ENCODE results near the gene CH25H. TPM values are rescaled to one million over a fixed set of nuclear protein-coding genes. Genes with fewer than 3 reads are reported as not detected.

CH25H gene
- total RNA-seq, 2 donors from 2014 or later = 1.0 to 2.0 TPM

DNA sequence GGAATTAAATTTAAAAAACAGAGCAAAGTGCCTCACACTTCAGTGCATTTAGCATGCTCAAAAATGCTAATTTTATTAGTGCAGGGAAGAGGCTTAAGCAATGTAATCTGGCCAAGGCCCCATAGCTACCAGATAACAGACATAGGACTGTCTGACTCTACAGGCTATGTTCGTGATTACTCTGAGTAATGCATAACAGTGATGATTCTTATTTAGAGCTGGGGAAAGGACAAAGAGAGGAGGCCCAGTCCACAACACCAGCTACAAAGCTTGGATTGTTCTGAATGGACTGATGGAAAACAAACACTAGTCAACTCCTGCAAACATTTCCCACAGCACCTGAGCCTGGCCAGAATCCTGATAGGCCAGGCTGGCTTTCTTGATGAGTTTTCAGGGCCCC is 8.4 kb upstream of the CH25H start:
- no peak overlapping the region for H3K4me3 ChIP-seq
- WGBS, 2 donors = 60 to 63% methylated on average over 1 of the region's 1 CpG
- ATAC-seq = no peak
- TF ChIP-seq, protein P1, sequence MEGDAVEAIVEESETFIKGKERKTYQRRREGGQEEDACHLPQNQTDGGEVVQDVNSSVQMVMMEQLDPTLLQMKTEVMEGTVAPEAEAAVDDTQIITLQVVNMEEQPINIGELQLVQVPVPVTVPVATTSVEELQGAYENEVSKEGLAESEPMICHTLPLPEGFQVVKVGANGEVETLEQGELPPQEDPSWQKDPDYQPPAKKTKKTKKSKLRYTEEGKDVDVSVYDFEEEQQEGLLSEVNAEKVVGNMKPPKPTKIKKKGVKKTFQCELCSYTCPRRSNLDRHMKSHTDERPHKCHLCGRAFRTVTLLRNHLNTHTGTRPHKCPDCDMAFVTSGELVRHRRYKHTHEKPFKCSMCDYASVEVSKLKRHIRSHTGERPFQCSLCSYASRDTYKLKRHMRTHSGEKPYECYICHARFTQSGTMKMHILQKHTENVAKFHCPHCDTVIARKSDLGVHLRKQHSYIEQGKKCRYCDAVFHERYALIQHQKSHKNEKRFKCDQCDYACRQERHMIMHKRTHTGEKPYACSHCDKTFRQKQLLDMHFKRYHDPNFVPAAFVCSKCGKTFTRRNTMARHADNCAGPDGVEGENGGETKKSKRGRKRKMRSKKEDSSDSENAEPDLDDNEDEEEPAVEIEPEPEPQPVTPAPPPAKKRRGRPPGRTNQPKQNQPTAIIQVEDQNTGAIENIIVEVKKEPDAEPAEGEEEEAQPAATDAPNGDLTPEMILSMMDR (IDR thresholded peaks at IDR 0.05) = no peak
- no peak for TF ChIP-seq POLR2A (IDR thresholded peaks at IDR 0.05)
- intact Hi-C loops (cut with DNase I) = no loop called here
- DNase-seq = no peak
- H3K4me1 ChIP-seq = peaks cover 8% of the 10 kb centered on the region
- no peaks in the 10 kb centered on the region for H3K9me3 ChIP-seq
- H3K27ac ChIP-seq = no peak overlapping the region
- H3K36me3 ChIP-seq (replicated peaks in 1 of 2; ENCODE audit: insufficient read depth in 1 of 2, low read depth in 2 of 2) = no peaks in the 10 kb centered on the region
- no peaks in the 10 kb centered on the region for H3K27me3 ChIP-seq

DNA sequence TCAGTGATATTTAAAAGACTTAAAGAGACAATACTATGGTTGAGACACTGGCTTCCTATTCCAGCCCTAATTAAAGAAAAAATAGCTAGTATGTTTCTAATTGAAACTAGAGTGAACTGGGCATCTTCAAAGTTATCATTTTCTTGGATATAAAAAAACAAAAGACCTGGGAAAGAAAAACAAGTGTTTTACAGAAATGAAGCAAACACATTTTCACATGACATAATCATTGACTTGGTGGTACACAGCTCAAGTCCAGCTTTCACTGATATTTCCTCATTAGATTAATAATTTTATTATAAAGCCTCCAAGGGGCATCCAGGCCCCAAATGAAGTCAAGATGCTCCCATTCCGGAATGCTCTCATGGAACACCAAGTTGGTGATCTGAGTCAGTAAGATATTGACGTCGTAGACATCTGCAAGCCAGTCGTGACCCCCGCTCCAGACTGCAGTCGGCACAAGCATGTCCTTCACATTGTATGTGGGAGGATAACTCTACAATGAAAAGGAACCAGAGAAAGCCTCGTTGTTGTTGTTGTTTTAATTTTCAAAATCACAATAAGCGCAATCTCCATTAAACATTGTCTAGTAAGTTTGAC is 7.5 kb upstream of the CH25H start:
- ATAC-seq = no peak
- Histone ChIP-seq H3K27ac (no peak overlapping the region), H3K36me3 (replicated peaks in 1 of 2; ENCODE audit: insufficient read depth in 1 of 2, low read depth in 2 of 2) (no peaks in the 10 kb centered on the region), H3K4me3 (no peak overlapping the region), H3K9me3 (no peaks in the 10 kb centered on the region), H3K27me3 (no peaks in the 10 kb centered on the region), H3K4me1 (peaks cover 8% of the 10 kb centered on the region)
- WGBS, 2 donors = 90% methylated on average over 8 of the region's 8 CpGs
- intact Hi-C loops (cut with DNase I) = no loop called here
- no peak for DNase-seq
- TF ChIP-seq POLR2A (IDR thresholded peaks at IDR 0.05) = no peak
- TF ChIP-seq, protein P1 (IDR thresholded peaks at IDR 0.05) = no peak

DNA sequence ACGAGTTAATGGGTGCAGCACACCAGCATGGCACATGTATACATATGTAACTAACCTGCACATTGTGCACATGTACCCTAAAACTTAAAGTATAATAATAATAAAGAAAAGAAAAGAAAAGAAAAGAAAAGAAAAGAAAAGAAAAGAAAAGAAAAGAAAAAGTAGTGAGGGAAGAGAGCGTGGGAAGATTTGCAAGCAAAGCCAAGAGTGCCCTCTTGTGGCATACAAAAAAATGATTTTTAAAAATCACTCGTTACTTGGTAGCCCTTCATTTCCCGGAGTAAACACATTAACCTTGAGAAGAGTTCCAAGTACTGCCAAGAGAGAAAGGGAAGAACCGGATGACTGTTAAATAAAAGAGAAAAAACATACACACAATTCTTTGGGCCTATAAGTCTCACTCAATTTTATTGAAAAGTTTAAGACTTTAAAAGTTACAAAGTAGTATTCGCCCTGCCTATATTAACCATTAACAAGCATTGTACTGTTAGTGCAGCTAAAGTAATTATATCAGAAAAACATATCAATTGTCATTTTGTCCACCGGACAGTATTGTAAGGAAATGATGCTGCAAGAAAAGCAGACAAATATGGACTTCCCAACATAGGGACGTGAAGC is 6.2 kb upstream of the CH25H start:
- Histone ChIP-seq H3K36me3 (replicated peaks in 1 of 2; ENCODE audit: insufficient read depth in 1 of 2, low read depth in 2 of 2) (no peaks in the 10 kb centered on the region), H3K4me1 (peaks cover 10% of the 10 kb centered on the region), H3K27ac (peak overlapping the region in 1 of 4 donors; percentile 3), H3K9me3 (no peaks in the 10 kb centered on the region), H3K4me3 (no peak overlapping the region), H3K27me3 (peaks cover 0 to under 1% of the 10 kb centered on the region in 2 donors)
- no peak for TF ChIP-seq POLR2A (IDR thresholded peaks at IDR 0.05)
- TF ChIP-seq, protein P1 (IDR thresholded peaks at IDR 0.05) = peak; percentile 60 to 92 (median 72)
- peak; percentile 79 for ATAC-seq
- intact Hi-C loops (cut with DNase I) = no loop called here
- DNase-seq = no peak
- 22% methylated on average over 8 of the region's 8 CpGs for WGBS, 2 donors

DNA sequence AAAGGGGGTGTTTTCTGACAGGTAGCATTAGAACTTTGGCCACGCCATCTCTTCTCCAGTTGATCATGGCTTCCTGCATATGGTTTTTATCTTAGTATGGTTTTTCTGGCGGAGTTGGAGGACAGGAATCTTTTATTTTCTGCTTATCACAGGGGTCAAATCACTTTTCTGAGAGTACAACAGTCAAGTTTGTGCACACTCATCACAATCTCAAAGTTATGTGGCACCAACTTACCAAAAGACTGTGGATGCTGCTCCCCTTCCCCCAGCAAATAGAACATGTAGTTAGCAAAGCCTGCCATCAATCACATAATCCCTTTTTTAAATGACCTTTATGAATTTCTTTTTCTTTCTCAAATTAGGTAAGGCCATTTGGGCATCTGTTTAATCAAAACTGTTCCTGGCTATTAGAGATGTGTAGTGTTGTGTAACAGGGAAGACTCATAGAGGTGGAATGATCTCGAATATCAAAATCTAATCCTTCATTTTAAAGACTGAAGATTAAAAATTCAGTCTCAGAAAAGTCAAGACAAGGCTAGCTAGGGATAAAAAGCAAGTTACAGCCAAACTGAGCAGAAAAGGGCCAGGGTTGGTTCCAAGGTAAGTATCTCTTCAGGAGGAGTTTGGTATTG is 3.8 kb upstream of the CH25H start:
- ATAC-seq (no peak), DNase-seq (no peak)
- intact Hi-C loops (cut with DNase I) = no loop called here
- Histone ChIP-seq H3K27me3 (peaks cover 0 to 10% of the 10 kb centered on the region in 2 donors), H3K4me1 (peaks cover 25% of the 10 kb centered on the region), H3K4me3 (no peak overlapping the region), H3K36me3 (replicated peaks in 1 of 2; ENCODE audit: insufficient read depth in 1 of 2, low read depth in 2 of 2) (no peaks in the 10 kb centered on the region), H3K9me3 (no peaks in the 10 kb centered on the region), H3K27ac (no peak overlapping the region)
- WGBS, 2 donors = 75 to 84% methylated on average over 3 of the region's 3 CpGs
- TF ChIP-seq, protein P1 (IDR thresholded peaks at IDR 0.05) = no peak

All from body of pancreas (tissue), 4 donors.